Measurements from ENCODE around the gene HOXA13. TPM values are rescaled to one million over a fixed set of nuclear protein-coding genes. Genes with fewer than 3 reads are reported as not detected.

Gene HOXA13
- total RNA-seq, 4 donors from 2014 or later: not detected

GRCh38 chr7:27178366-27178765 lies 21.5 kb downstream of the HOXA13 start:
- peaks cover 31 to 100% (median 92%) of the 10 kb centered on the region in 4 donors for H3K27me3 ChIP-seq
- no peak for TF ChIP-seq POLR2AphosphoS5 (IDR thresholded peaks at IDR 0.05)
- TF ChIP-seq, protein P1, sequence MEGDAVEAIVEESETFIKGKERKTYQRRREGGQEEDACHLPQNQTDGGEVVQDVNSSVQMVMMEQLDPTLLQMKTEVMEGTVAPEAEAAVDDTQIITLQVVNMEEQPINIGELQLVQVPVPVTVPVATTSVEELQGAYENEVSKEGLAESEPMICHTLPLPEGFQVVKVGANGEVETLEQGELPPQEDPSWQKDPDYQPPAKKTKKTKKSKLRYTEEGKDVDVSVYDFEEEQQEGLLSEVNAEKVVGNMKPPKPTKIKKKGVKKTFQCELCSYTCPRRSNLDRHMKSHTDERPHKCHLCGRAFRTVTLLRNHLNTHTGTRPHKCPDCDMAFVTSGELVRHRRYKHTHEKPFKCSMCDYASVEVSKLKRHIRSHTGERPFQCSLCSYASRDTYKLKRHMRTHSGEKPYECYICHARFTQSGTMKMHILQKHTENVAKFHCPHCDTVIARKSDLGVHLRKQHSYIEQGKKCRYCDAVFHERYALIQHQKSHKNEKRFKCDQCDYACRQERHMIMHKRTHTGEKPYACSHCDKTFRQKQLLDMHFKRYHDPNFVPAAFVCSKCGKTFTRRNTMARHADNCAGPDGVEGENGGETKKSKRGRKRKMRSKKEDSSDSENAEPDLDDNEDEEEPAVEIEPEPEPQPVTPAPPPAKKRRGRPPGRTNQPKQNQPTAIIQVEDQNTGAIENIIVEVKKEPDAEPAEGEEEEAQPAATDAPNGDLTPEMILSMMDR (IDR thresholded peaks at IDR 0.05): no peak
- TF ChIP-seq EP300 (IDR thresholded peaks at IDR 0.05): no peak
- TF ChIP-seq POLR2A (IDR thresholded peaks at IDR 0.05; ENCODE audit: low read depth): no peak
- H3K27ac ChIP-seq (replicated peaks in 1 of 4): no peak overlapping the region
- H3K4me1 ChIP-seq: peaks cover 24 to 44% (median 31%) of the 10 kb centered on the region in 4 donors
- WGBS: 95% methylated on average over 6 of the region's 6 CpGs
- intact Hi-C loops (cut with DNase I): no loop called here
- DNase-seq (ENCODE audit: extremely low spot score): no peak
- no peaks in the 10 kb centered on the region for H3K36me3 ChIP-seq
- H3K4me3 ChIP-seq: no peak overlapping the region
- H3K9me3 ChIP-seq: no peaks in the 10 kb centered on the region

GRCh38 chr7:27177795-27178320 lies 22.0 kb downstream of the HOXA13 start:
- Histone ChIP-seq H3K4me1 (peaks cover 24 to 44% (median 31%) of the 10 kb centered on the region in 4 donors), H3K9me3 (no peaks in the 10 kb centered on the region), H3K36me3 (no peaks in the 10 kb centered on the region), H3K27me3 (peaks cover 31 to 100% (median 92%) of the 10 kb centered on the region in 4 donors), H3K27ac (replicated peaks in 1 of 4) (no peak overlapping the region), H3K4me3 (no peak overlapping the region)
- TF ChIP-seq POLR2AphosphoS5 (IDR thresholded peaks at IDR 0.05): no peak
- TF ChIP-seq, protein P1 (IDR thresholded peaks at IDR 0.05): no peak
- TF ChIP-seq EP300 (IDR thresholded peaks at IDR 0.05): no peak
- no peak for TF ChIP-seq POLR2A (IDR thresholded peaks at IDR 0.05; ENCODE audit: low read depth)
- 96% methylated on average over 5 of the region's 5 CpGs for WGBS
- intact Hi-C loops (cut with DNase I): no loop called here
- no peak for DNase-seq (ENCODE audit: extremely low spot score)

- DNase-seq (ENCODE audit: extremely low spot score): no peak
- Histone ChIP-seq H3K27ac (replicated peaks in 1 of 4) (no peak overlapping the region), H3K4me1 (peaks cover 27 to 44% (median 37%) of the 10 kb centered on the region in 4 donors), H3K36me3 (no peaks in the 10 kb centered on the region), H3K27me3 (peaks cover 31 to 100% (median 92%) of the 10 kb centered on the region in 4 donors), H3K4me3 (no peak overlapping the region), H3K9me3 (no peaks in the 10 kb centered on the region)
- intact Hi-C loops (cut with DNase I): no loop called here
- TF ChIP-seq POLR2A (IDR thresholded peaks at IDR 0.05; ENCODE audit: low read depth): no peak
- no peak for TF ChIP-seq EP300 (IDR thresholded peaks at IDR 0.05)
- TF ChIP-seq, protein P1 (IDR thresholded peaks at IDR 0.05): no peak
- TF ChIP-seq POLR2AphosphoS5 (IDR thresholded peaks at IDR 0.05): no peak
- WGBS: 83% methylated on average over 16 of the region's 22 CpGs
Observed at GRCh38 chr7:27176962-27177794, 22.7 kb downstream of the HOXA13 start.

GRCh38 chr7:27176524-27176845 lies 23.4 kb downstream of the HOXA13 start:
- Histone ChIP-seq H3K27ac (replicated peaks in 1 of 4) (no peak overlapping the region), H3K27me3 (peaks cover 31 to 100% (median 93%) of the 10 kb centered on the region in 4 donors), H3K4me1 (peaks cover 27 to 51% (median 43%) of the 10 kb centered on the region in 4 donors), H3K9me3 (no peaks in the 10 kb centered on the region), H3K4me3 (no peak overlapping the region), H3K36me3 (no peaks in the 10 kb centered on the region)
- intact Hi-C loops (cut with DNase I): no loop called here
- no peak for DNase-seq (ENCODE audit: extremely low spot score)
- WGBS: 93% methylated on average over 2 of the region's 3 CpGs
- no peak for TF ChIP-seq POLR2AphosphoS5 (IDR thresholded peaks at IDR 0.05)
- no peak for TF ChIP-seq EP300 (IDR thresholded peaks at IDR 0.05)
- TF ChIP-seq POLR2A (IDR thresholded peaks at IDR 0.05; ENCODE audit: low read depth): no peak
- TF ChIP-seq, protein P1 (IDR thresholded peaks at IDR 0.05): no peak
